Heart right ventricle (tissue), 16 donors: Measurements from ENCODE around the gene ZNF575. TPM values are rescaled to one million over a fixed set of nuclear protein-coding genes. Genes with fewer than 3 reads are reported as not detected.

Experiments used
- ATAC-seq, 8 donors: fragments of 200-7000 bp; cut with Tn5 transposase; one replicate each; pipeline ENCODE4 v1.9.1; 2020; ENCODE audit warnings: mild to moderate bottlenecking in 8 of 8, moderate library complexity in 8 of 8, moderate number of reproducible peaks in 1 of 8
- DNase-seq, 2 donors: peaks; one replicate each; pipeline ENCODE4 v3.0.0-alpha.2; 2020
- H3K27ac ChIP-seq, 10 donors: fragments of 200-600 bp; sonication (generic) in 2 of 10; one replicate each; pipeline versions ENCODE4 v1.5.0 to v1.8.0; 2020 to 2022; ENCODE audit warnings: mild to moderate bottlenecking in 3 of 10
- H3K27me3 ChIP-seq, 7 donors: fragments of 200-600 bp; one replicate each; pipeline ENCODE4 v1.8.0; 2021 to 2022; ENCODE audit warnings: mild to moderate bottlenecking in 2 of 7
- H3K36me3 ChIP-seq, 9 donors: fragments of 200-600 bp; sonication (generic) in 1 of 9; one replicate each; pipeline versions ENCODE4 v1.5.0 to v1.8.0; 2020 to 2022; ENCODE audit warnings: mild to moderate bottlenecking in 2 of 9
- H3K4me1 ChIP-seq, 9 donors: fragments of 200-600 bp; sonication (generic) in 1 of 9; one replicate each; pipeline versions ENCODE4 v1.5.0 to v1.8.0; 2020 to 2022; ENCODE audit warnings: mild to moderate bottlenecking in 4 of 9
- H3K4me3 ChIP-seq, 10 donors: fragments of 200-600 bp; sonication (generic) in 2 of 10; one replicate each; pipeline versions ENCODE4 v1.5.0 to v1.8.0; 2020 to 2022; ENCODE audit warnings: mild to moderate bottlenecking in 7 of 10, moderate library complexity in 2 of 10
- H3K9me3 ChIP-seq, 11 donors: fragments of 200-600 bp in 10 of 11; sonication (generic) in 2 of 11; one replicate each; pipeline versions ENCODE4 v1.5.0 to v1.8.0; 2013 to 2022; ENCODE audit warnings: mild to moderate bottlenecking in 2 of 11, control low read depth in 1 of 11, moderate library complexity in 1 of 11
- CTCF ChIP-seq, 9 donors: fragments of 200-600 bp; sonication (generic) in 2 of 9; IDR thresholded peaks; one replicate each; pipeline versions ENCODE4 v1.5.0 to v1.8.0; 2021 to 2022; ENCODE audit warnings: antibody characterized with exemption in 9 of 9, mild to moderate bottlenecking in 5 of 9, moderate library complexity in 1 of 9
- WGBS, 2 donors: extraction: QIAGEN DNeasy Blood & Tissue Kit; methylation state at CpG; one replicate each; pipeline ENCODE4 v1.1.7; 2013; ENCODE audit warnings: inconsistent platforms in 1 of 2; 5-methylcytosine and 5-hydroxymethylcytosine counted together
- intact Hi-C, 10 donors: fragments of 100-400 bp; cut with DNase I; formaldehyde crosslinking; loops; one replicate each; pipeline versions ENCODE4 v1.11.1 to v1.14.2; 2022
- polyA plus RNA-seq, 2 donors: library from polyadenylated mRNA; stranded (reverse); fragments of 200-250 nt; gene quantifications; one replicate each; pipeline ENCODE4 v1.2.3, GENCODE V29; 2013
- total RNA-seq, 10 donors: library from RNA; stranded (reverse); fragmentation: NEBNext Ultra II Directional in 3 of 10; extraction: Animal tissue kit (Norgen Biotek cat#: 25700) in 3 of 10; gene quantifications; one replicate each; pipeline versions ENCODE4 v1.2.1 to v1.2.4, GENCODE V29; 2021 to 2023
- donor health status: Arrhythmogenic right ventricular cardiomyopathy.
- donor health status: ischemic (EF 13 %, LVEDD 7.1; RV severe dilation, severe dysfunction).
- donor health status: healthy with polysubstance abuse.
- donor health status: DM: no; HTN: yes; CAD: no.
- donor health status: DM: no; HTN: no; CAD: no.
- donor health status: ischemic (EF 25% LVEDD 6.9; RV normal size, moderate dysfunction).
- donor health status: ischemic (EF 25% LVEDD 5.7; RV mildly dilated, moderate dysfunction).
- donor health status: healthy.
- donor health status: DM: yes; HTN: yes; CAD: no.
- donor health status: Ischemic cardiomyopathy.
- donor health status: ischemic (EF 35%, LVEDD 5.7; RV mildly dilated, moderate dysfunction).
- donor health status: nonischemic (EF 11% LVEDD 7.7; RV severe dilation, severe dysfunction).
- donor health status: DM: yes; HTN: yes; CAD: no.
- donor health status: PGD.
- donor health status: ischemic (EF 29% LVEDD 5.4; RV normal size, mild dysfunction).
- donor health status: nonischemic (EF 23%, LVEDD 6.1; RV moderate dilation, normal function).

ZNF575 gene
- total and polyA plus RNA-seq, 12 donors = 0.45 to 2.0 (median 1.2) TPM

GRCh38 chr19:43501661-43502418 lies 31.1 kb upstream of the ZNF575 start:
- no peak for TF ChIP-seq CTCF (IDR thresholded peaks at IDR 0.05)
- intact Hi-C loops = loop anchor here in 6 of 10 donors (5.0 kb wide), 3 partner anchors 35 to 50 kb away; partner anchors contain the start of gene LYPD3 (in 1 of the 6)
- Histone ChIP-seq H3K36me3 (peaks cover 0 to 30% (median 0%) of the 10 kb centered on the region in 9 donors), H3K27ac (no peak overlapping the region), H3K9me3 (no peaks in the 10 kb centered on the region), H3K4me3 (peak overlapping the region in 1 of 10 donors; percentile 17), H3K4me1 (peaks cover 0 to 53% (median 28%) of the 10 kb centered on the region in 9 donors), H3K27me3 (no peaks in the 10 kb centered on the region)
- no peak for DNase-seq
- 62 to 68% methylated on average over 43 of the region's 43 CpGs for WGBS, 2 donors
- ATAC-seq = no peak

DNA sequence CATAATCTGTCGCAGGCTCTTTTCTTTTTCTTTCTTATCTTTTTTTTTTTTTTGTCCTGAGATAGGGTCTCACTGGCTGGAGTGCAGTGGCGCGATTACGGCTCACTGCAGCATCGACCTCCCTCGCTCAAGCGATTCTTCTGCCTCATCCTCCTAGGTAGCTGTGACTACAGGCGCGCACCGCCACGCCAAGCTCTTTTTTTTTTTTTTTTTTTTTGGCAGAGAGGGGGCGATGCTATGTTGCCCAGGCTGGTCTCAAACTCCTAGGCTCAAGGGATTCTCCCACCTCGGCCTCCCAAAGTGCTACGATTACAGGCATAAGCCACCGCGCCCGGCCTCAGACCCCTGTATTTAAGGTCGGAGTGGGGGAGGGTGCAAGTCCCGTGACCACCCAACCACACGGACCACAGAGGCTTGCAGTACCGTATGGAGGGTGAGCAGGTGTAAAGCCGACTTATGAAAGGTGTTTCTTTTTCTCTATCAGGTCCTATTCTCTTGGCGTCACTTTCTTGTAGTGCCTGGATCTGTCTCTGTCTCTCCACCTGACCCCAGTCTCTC lies 30.5 kb upstream of the ZNF575 start:
- H3K9me3 ChIP-seq = no peaks in the 10 kb centered on the region
- intact Hi-C loops = loop anchor here in 6 of 10 donors (5.0 kb wide), 3 partner anchors 35 to 50 kb away; partner anchors contain the start of gene LYPD3 (in 1 of the 6)

DNA sequence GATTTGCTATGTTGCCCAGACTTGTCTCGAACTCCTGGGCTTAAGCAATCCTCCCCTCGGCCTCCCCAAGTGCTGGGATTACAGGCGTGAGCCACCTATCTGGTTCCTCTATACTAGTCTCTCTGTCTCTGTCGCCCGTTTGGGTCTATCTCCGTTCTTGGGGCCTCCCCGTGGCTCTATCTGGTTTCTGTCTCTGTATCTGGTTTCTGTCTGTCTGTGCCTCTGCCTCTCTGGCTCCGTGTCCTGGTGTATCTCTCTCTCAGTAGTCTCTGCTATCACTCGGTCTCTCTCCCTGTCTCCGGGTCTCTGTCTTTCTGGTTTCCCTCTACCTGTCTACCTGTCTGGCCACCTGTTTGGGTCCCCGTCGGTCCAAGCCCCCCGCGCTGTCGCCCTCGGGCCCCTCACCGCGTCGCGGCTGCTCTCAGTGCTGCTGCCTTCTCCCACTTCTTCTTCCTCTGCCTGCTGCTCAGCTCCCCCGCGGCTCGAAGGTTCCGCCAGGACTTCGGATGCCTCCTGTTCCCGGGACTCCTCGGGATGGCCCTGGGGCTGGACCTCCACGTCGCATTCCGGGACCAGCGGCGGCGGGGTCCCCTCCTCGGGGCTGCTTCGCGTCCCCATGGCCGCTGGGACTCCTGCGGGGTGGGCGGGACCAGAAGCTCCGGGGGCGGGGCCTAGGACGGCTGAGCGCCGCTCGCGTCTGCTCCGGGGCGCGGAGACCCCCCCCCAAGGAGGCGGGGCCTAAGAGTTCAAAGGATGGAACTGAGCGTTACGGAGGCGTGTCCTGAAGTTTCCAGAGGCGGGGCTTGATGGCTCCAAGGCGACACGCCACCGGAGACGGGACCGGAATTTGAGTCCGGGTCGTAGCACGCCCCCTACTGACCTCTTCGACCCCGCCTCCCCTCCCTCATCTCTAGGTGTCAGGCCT lies 29.2 kb upstream of the ZNF575 start:
- TF ChIP-seq CTCF (IDR thresholded peaks at IDR 0.05) = peak in 4 of 9 donors; percentile 29 to 52 (median 42)
- peak overlapping the region; percentile 61 to 89 (median 80) for H3K4me3 ChIP-seq
- H3K9me3 ChIP-seq = no peaks in the 10 kb centered on the region
- H3K4me1 ChIP-seq = peaks cover 0 to 43% (median 20%) of the 10 kb centered on the region in 9 donors
- H3K27me3 ChIP-seq = no peaks in the 10 kb centered on the region
- intact Hi-C loops = loop anchor here in 6 of 10 donors (5.0 kb wide), 3 partner anchors 36 to 51 kb away; partner anchors contain the start of gene LYPD3 (in 1 of the 6)
- peaks cover 0 to 29% (median 0%) of the 10 kb centered on the region in 9 donors for H3K36me3 ChIP-seq
- peak; percentile 98 for DNase-seq
- WGBS, 2 donors = 1% methylated on average over 64 of the region's 64 CpGs
- H3K27ac ChIP-seq = peak overlapping the region; percentile 55 to 92 (median 86)
- ATAC-seq = peak; percentile 98 to 99 (median 99)

More for the DNA sequence above, 30.5 kb upstream of the ZNF575 start:
- no peak for ATAC-seq
- H3K4me1 ChIP-seq = peaks cover 0 to 53% (median 28%) of the 10 kb centered on the region in 9 donors
- no peak for TF ChIP-seq CTCF (IDR thresholded peaks at IDR 0.05)
- H3K36me3 ChIP-seq = peaks cover 0 to 23% (median 0%) of the 10 kb centered on the region in 9 donors
- DNase-seq = no peak
- peak overlapping the region in 2 of 10 donors; percentile 78 to 89 for H3K4me3 ChIP-seq
- no peaks in the 10 kb centered on the region for H3K27me3 ChIP-seq
- no peak overlapping the region for H3K27ac ChIP-seq
- WGBS, 2 donors = 77 to 78% methylated on average over 23 of the region's 23 CpGs
